K562 (cell line): ENCODE results near the gene SH3BGRL3. TPM values are rescaled to one million over a fixed set of nuclear protein-coding genes. Genes with fewer than 3 reads are reported as not detected.

Source experiments
- CHD1 ChIP-seq: fragments of 200-600 bp; sonication (generic); IDR thresholded peaks from one replicate; pipeline ENCODE4 v1.6.1; 2012; ENCODE audit warnings: mild to moderate bottlenecking, moderate library complexity, low read length, inconsistent platforms
- ETS2 ChIP-seq: IDR thresholded peaks from 2 replicates; pipeline ENCODE4 v1.6.1; 2016; ENCODE audit warnings: borderline replicate concordance, missing genetic modification characterization, mild to moderate bottlenecking, moderate library complexity, missing compliant biosample characterization; ENCODE audit not compliant: poor library complexity, severe bottlenecking
- GABPA ChIP-seq: fragments of 200-800 bp; sonication (Bioruptor generic); conservative IDR thresholded peaks from 2 replicates; pipeline ENCODE4 v1.6.1; 2016; ENCODE audit warnings: low read depth, missing genetic modification characterization, missing compliant biosample characterization
- HEY1 ChIP-seq: fragments of 250-450 bp; sonication (Bioruptor Pico); IDR thresholded peaks from 2 replicates; pipeline ENCODE4 v1.5.0; 2020; ENCODE audit warnings: mild to moderate bottlenecking, moderate library complexity, borderline replicate concordance
- MAFF ChIP-seq: IDR thresholded peaks from 2 replicates; pipeline ENCODE4 v1.6.1; 2012; ENCODE audit warnings: low read length, improper control_type of control experiment
- POLR3A ChIP-seq: IDR thresholded peaks from 2 replicates; pipeline ENCODE4 v1.6.1; 2011; ENCODE audit warnings: borderline replicate concordance, mild to moderate bottlenecking, moderate library complexity; ENCODE audit not compliant: insufficient read length, insufficient read depth; ENCODE audit errors: extremely low read depth
- ZNF146 ChIP-seq: IDR thresholded peaks from one replicate; pipeline ENCODE4 v1.6.1; 2018; ENCODE audit warnings: missing compliant biosample characterization; ENCODE audit not compliant: unreplicated experiment
- ZNF57 ChIP-seq: fragments of 450-650 bp; formaldehyde crosslinking; IDR thresholded peaks from 2 replicates; pipeline ENCODE4 v1.4.0; 2020; ENCODE audit warnings: mild to moderate bottlenecking, moderate library complexity
- ZNF830 ChIP-seq: fragments of 250-450 bp; sonication (Bioruptor Pico); IDR thresholded peaks from 2 replicates; pipeline ENCODE4 v1.5.0; 2021; ENCODE audit warnings: mild to moderate bottlenecking
- polyA plus RNA-seq, 8 experiments: library from polyadenylated mRNA; depleted of rRNA in 4 of 8; stranded (reverse) in 5 of 8; unstranded in 3 of 8; fragments of >200 nt; fragmentation: Nextera tagmentation in 2 of 8; fragmentation: Illumina TruSeq in 1 of 8; extraction: Ambion mirVana in 2 of 8; extraction: Trizol in 1 of 8; gene quantifications; 2 replicates each; pipeline versions ENCODE4 v1.2.1 to v1.2.3, GENCODE V29; 2011 to 2014; ENCODE audit warnings: inconsistent platforms in 1 of 8, missing spikeins in 1 of 8
- total RNA-seq, 7 experiments: library from RNA; depleted of rRNA in 6 of 7; stranded (reverse); fragments of >200 nt in 6 of 7; fragmentation: Illumina TruSeq in 2 of 7; extraction: Trizol in 2 of 7; gene quantifications; 2 replicates each; pipeline versions ENCODE4 v1.2.1 to v1.2.3, GENCODE V29; 2011 to 2021; ENCODE audit warnings: low replicate concordance in 1 of 7
- TF ChIP-seq, protein P1 (sequence below): sonication (generic); formaldehyde crosslinking; IDR thresholded peaks from 2 replicates; pipeline ENCODE4 v1.8.0; 2022; ENCODE audit warnings: mild to moderate bottlenecking, low read depth, missing genetic modification reagents
- TF ChIP-seq, protein P2 (sequence below): fragments of 450-650 bp; IDR thresholded peaks from 2 replicates; pipeline ENCODE4 v1.6.1; 2016; ENCODE audit warnings: mild to moderate bottlenecking, moderate library complexity
- TF ChIP-seq, protein P3 (sequence below), 2 experiments: fragments of 450-650 bp in 1 of 2; sonication (generic) in 1 of 2; formaldehyde crosslinking in 1 of 2; IDR thresholded peaks in 1 of 2; conservative IDR thresholded peaks in 1 of 2; 2 replicates each; pipeline versions ENCODE4 v1.6.1 to v1.8.1; 2016 to 2023; ENCODE audit warnings: mild to moderate bottlenecking in 2 of 2, moderate library complexity in 2 of 2, inconsistent platforms in 1 of 2, missing genetic modification reagents in 1 of 2

SH3BGRL3 gene
- total and polyA plus RNA-seq, 9 of the 15 experiments (the other 6 are each of a cell fraction or from before 2014, with no cell fraction given), result 30.3 to 140 (median 54.2) TPM

DNA sequence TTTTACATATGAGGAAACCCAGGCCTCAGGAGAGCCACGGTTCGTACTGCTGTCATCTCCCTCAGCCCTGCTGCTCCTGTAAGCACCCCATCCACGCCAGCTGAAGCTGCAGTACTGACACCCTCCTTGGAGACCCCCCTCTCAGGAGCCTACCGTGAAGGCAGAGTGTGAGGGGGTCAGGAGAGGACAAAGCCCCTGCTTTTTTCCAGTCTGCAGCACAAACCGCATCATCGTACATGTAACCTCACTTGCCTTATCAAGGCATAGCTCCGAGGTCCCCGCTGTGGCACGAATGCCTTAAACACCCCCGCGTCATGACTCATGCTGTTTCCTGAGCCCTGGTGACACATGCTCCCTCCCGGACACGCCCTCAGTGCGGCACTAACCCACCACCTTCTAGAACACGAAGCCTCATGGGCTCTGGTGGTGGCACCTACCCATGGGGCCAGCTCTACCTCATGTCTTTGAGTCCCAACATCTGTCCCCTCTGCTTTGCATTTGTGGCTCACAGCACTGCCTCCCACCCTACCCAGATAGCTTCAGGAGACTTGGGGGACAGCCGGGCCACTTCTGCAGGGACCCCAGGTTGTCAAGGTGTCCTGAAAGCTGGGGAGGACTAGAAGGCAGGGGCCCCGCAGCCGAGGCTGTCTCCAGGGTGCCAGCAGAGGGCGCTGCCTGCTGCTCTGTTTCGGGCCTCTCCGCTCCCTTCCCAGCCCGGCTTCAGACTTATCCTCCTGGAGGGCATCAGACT, 4.9 kb downstream of the SH3BGRL3 start (continued):
- TF ChIP-seq, protein P1, sequence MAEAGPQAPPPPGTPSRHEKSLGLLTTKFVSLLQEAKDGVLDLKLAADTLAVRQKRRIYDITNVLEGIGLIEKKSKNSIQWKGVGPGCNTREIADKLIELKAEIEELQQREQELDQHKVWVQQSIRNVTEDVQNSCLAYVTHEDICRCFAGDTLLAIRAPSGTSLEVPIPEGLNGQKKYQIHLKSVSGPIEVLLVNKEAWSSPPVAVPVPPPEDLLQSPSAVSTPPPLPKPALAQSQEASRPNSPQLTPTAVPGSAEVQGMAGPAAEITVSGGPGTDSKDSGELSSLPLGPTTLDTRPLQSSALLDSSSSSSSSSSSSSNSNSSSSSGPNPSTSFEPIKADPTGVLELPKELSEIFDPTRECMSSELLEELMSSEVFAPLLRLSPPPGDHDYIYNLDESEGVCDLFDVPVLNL (CRISPR knock-in tag), result no peak; the same call in 1 of the 2 replicates
- TF ChIP-seq ETS2 (tag) (no peak), GABPA (no peak; the same call in 1 of the 2 replicates), MAFF (peak; percentile 66), CHD1 (no peak), ZNF830 (CRISPR knock-in tag) (0 out of 2 replicates have a peak, but pooled peaks have one; percentile 39), POLR3A (no peak), HEY1 (CRISPR knock-in tag) (no peak; the same call in 1 of the 2 replicates), ZNF146 (CRISPR knock-in tag) (no peak), ZNF57 (CRISPR knock-in tag) (no peak)
- TF ChIP-seq, protein P2, sequence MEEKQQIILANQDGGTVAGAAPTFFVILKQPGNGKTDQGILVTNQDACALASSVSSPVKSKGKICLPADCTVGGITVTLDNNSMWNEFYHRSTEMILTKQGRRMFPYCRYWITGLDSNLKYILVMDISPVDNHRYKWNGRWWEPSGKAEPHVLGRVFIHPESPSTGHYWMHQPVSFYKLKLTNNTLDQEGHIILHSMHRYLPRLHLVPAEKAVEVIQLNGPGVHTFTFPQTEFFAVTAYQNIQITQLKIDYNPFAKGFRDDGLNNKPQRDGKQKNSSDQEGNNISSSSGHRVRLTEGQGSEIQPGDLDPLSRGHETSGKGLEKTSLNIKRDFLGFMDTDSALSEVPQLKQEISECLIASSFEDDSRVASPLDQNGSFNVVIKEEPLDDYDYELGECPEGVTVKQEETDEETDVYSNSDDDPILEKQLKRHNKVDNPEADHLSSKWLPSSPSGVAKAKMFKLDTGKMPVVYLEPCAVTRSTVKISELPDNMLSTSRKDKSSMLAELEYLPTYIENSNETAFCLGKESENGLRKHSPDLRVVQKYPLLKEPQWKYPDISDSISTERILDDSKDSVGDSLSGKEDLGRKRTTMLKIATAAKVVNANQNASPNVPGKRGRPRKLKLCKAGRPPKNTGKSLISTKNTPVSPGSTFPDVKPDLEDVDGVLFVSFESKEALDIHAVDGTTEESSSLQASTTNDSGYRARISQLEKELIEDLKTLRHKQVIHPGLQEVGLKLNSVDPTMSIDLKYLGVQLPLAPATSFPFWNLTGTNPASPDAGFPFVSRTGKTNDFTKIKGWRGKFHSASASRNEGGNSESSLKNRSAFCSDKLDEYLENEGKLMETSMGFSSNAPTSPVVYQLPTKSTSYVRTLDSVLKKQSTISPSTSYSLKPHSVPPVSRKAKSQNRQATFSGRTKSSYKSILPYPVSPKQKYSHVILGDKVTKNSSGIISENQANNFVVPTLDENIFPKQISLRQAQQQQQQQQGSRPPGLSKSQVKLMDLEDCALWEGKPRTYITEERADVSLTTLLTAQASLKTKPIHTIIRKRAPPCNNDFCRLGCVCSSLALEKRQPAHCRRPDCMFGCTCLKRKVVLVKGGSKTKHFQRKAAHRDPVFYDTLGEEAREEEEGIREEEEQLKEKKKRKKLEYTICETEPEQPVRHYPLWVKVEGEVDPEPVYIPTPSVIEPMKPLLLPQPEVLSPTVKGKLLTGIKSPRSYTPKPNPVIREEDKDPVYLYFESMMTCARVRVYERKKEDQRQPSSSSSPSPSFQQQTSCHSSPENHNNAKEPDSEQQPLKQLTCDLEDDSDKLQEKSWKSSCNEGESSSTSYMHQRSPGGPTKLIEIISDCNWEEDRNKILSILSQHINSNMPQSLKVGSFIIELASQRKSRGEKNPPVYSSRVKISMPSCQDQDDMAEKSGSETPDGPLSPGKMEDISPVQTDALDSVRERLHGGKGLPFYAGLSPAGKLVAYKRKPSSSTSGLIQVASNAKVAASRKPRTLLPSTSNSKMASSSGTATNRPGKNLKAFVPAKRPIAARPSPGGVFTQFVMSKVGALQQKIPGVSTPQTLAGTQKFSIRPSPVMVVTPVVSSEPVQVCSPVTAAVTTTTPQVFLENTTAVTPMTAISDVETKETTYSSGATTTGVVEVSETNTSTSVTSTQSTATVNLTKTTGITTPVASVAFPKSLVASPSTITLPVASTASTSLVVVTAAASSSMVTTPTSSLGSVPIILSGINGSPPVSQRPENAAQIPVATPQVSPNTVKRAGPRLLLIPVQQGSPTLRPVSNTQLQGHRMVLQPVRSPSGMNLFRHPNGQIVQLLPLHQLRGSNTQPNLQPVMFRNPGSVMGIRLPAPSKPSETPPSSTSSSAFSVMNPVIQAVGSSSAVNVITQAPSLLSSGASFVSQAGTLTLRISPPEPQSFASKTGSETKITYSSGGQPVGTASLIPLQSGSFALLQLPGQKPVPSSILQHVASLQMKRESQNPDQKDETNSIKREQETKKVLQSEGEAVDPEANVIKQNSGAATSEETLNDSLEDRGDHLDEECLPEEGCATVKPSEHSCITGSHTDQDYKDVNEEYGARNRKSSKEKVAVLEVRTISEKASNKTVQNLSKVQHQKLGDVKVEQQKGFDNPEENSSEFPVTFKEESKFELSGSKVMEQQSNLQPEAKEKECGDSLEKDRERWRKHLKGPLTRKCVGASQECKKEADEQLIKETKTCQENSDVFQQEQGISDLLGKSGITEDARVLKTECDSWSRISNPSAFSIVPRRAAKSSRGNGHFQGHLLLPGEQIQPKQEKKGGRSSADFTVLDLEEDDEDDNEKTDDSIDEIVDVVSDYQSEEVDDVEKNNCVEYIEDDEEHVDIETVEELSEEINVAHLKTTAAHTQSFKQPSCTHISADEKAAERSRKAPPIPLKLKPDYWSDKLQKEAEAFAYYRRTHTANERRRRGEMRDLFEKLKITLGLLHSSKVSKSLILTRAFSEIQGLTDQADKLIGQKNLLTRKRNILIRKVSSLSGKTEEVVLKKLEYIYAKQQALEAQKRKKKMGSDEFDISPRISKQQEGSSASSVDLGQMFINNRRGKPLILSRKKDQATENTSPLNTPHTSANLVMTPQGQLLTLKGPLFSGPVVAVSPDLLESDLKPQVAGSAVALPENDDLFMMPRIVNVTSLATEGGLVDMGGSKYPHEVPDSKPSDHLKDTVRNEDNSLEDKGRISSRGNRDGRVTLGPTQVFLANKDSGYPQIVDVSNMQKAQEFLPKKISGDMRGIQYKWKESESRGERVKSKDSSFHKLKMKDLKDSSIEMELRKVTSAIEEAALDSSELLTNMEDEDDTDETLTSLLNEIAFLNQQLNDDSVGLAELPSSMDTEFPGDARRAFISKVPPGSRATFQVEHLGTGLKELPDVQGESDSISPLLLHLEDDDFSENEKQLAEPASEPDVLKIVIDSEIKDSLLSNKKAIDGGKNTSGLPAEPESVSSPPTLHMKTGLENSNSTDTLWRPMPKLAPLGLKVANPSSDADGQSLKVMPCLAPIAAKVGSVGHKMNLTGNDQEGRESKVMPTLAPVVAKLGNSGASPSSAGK, result peak; percentile 99
- TF ChIP-seq, protein P3, sequence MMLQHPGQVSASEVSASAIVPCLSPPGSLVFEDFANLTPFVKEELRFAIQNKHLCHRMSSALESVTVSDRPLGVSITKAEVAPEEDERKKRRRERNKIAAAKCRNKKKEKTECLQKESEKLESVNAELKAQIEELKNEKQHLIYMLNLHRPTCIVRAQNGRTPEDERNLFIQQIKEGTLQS (IDR thresholded peaks at IDR 0.05), result peak; percentile 99
- TF ChIP-seq, protein P3 (CRISPR knock-in tag; conservative IDR thresholded peaks at IDR 0.05), result peak; percentile 98
